HG02571 (cell line): ENCODE results near the gene IGLL1.
"Not testable (repeated sequence)": the region's sequence is repeated elsewhere in the genome, so short reads cannot be mapped to it uniquely, and the experiment has no call there.

Experiments used
- ATAC-seq: cut with Tn5 transposase; IDR thresholded peaks from one replicate; pipeline ENCODE4 v1.9.1; 2021; ENCODE audit warnings: mild to moderate bottlenecking, moderate library complexity; ENCODE audit not compliant: unreplicated experiment

Gene IGLL1

DNA sequence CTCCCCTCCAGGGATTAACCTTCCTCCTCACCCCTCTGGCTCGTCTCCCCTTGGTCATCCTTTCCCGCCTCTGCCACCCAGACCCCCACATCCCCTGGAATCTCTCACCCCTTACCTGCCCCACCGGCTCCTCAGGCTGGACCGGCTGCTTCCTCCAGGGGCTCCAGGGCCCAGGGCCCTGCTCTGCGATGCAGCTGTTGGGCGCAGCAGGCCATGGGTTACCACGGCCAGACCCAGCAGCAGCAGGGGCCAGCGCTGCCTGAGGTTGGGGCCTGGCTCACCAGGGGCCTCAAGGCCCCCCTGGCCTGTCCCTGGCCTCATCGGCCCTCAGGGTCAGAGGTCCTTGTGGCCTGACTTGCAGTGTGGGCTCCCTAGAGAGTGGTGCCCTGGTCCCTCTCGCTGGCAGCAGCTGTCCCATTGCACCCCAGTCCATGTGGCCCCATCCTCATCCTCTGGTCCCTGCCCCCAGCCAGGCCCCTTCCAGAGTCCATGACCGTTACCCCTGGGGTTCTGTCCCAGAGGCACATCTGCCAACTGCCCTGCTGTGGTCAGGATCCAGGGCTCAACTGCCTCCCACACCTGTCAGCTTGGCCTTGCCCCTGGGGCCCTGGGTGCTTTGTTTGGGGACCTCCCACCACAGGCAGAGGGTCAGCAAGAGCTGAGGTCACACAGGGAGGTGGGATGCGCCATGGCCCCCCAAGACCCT is at the start of gene IGLL1:
IGLL1 (minus strand) TSS at position 421 of the 706 bp plus-strand sequence; CDS start at position 321, 100 bp downstream.
- ATAC-seq, result no peak

DNA sequence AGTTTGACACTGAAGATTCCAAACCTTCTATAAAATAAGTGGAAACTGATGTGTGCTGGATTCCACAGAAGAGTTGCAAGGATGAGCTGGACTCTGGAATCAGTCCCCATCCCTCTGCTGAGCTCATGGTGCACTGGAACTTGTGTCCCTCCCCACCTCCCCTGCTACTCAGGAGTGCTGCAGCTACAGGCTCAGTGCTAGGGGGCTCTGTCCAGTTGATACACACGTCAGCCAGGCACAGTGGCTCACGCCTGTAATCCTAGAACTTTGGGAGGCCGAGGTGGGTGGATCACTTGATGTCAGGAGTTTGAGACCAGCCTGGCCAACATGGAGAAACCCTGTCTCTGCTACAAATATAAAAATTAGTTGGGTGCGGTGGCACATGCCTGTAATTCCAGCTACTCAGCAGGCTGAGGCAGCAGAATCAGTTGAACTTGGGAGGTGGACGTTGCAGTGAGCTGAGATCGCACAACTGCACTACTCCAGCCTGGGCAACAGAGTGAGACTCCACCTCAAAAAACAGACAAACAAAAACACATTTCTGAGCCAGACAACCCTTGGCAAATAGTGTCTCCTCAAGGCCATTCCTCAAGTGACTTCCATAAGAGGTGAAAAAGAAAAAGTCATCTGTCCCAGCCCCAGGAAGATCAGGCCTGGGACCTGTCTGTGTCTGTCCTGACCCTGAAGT is 48.1 kb upstream of the IGLL1 start:
- not testable (repeated sequence) for ATAC-seq

DNA sequence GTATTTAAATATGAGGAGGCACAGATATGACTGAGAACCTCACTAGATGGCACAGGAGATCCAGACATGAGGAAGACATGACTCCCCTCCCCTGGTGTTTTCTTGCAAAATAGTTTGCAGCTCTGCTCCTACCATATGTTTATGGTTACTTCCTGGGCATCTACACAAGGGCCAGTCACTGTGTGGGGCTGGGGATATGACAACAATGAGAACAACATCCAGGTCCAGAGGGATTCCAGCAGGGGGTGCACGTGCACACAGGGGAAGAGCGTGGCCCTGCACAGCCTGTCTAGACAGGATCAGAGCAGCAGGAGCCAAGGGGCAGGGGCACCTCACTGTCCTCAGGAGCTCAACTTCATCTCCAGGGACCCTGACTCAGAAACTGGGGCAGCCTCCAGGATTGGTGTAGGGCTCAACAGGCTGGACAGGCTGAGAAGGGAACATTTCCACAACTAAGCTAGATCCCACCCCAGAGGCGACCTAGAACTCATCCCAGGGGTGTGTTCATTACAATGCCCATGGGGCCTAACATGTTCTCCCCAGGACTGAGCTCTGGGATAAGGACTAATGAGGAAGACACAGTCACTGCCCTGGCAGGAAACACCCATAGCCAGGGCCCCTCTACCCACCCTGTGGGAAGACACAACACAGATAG is 47.4 kb upstream of the IGLL1 start:
- ATAC-seq, result not testable (repeated sequence)

DNA sequence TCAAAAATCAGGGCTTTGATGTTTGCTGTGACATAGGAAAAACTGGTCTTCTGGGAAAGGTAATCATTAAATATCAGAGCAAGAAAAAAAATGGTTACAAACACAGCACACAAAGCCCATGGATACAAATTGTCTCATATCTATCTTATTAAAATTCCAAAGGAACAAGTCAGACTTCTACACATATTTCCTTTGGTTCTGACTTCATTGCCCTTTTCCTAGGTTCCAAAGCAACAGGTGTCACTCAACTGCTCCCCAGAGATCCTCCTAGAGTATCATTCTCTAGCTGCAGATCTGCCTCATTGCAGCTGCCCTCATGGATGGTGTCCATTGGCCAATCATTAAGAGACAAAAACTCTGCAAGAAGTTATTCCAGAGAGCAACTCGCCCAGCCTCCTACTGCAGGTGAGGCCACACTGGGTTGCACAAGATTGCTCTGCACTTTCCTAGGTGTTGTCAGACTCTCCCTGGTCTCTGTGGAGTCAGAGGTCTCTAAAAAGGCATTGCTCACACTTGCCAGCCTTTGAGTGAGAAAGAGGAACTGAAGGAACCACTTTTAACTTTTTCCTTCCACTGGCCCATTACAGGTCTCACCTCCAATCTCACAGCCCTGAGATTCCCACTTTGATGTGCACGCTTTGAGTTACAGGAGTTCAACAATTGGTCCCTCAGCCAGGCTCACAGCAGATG is 46.3 kb upstream of the IGLL1 start:
- ATAC-seq, result no peak

- ATAC-seq, result no peak
These were observed 42.5 kb upstream of the IGLL1 start for GRCh38 chr22:23622634-23623033.

GRCh38 chr22:23621916-23622315 is 41.8 kb upstream of the IGLL1 start:
- not testable (repeated sequence) for ATAC-seq

DNA sequence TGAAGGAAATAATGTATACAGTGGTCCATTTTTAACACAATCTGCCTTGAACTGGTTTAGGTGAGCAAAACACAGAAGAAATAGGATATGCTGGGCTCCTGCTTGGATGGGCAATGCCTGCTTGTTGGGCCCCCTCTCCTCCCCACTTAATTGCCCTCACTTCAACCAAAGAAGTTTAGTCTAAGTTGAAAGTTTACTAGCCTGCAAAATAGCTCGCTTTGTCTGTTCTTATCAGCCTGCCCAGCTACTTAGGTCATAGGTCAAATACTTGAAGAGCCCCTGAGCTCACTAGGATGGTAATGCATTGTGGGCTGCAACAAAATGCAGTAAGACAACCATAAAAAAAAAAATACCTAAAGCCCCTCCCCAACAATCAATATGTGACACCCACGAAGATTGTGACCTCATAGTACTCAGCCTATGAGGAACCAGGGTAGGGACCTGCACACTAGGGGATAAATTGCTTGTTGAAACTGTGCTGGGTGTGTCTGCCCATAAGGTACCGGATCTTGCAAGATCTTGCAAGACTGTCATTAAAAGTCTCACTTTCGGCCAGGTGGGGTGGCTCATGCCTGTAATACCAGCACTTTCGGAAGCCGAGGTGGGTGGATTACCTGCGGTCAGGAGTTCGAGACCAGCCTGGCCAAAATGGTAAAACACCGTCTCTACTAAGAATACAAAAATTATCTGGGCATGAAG is 41.1 kb upstream of the IGLL1 start:
- no peak for ATAC-seq

DNA sequence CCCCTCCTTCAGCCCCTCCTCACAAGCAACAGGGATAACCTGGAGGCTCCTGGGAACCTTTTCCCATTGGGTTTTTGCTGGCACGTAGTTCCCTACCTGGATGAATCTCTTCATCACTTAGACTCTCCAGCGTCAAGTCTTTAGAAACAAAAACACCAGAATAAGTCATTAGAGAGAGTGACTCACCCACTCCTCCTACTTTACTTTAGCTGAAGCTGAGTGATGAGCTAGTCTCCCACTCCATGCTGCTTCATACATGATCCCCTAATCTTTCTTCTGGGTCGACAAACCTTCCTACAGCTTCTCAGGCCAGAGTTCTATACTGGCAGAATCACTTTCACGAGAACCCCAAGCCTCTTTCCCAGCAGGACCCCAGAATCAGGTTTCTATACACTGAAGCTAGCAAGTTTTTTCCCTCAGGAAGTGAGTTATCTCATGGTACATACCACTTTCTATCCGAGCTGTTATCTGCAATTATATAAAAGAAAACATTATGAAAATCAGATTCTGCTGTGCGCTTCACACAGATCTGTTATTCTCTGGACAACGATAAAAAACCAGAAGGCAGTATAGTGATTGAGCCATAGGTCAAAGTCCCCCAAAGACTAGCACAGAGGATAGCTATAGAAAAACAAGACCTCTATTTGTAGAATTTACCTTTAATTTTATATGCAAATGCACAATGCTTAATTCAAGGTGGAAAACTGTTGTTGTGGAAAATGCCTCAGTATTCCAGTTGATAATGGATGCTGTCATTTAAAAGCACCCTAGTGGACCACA is 33.3 kb upstream of the IGLL1 start:
- no peak for ATAC-seq

DNA sequence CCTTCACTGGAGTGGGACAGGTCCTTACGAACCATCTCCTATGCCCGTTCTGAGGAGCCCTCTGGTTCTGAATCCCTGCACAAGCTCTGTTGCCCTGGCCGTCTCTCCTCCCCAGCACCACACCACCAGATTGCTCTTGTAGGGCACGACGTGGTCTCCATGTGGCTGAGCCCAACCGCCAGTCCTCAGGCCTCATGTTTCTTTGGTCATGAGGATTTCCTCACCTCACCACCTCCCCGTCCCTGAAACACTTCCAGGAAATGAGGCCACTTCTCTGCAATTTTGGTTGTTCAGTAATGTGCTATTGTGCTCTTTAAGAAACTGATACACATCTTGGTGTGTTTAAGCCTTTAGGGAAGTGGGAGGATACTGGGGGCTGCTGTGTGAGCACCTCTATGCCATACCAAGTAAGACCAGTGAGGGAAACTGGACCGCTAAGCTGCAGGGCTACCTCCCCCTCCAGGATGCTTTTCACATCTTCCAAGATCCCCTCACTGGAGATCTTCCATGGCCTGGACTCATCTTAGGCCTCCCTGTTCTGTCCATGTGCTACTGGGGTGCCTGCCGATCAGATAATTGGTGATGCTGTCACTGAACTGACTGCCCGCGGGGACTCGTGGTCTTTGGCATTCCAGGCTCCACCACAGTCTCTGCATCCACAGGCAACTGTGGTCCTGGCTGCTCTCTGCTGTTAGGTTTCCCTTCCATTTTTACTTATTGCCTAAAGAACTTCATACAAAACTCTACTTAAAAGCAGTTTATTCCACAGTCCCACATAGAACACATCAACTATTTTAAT is 30.1 kb upstream of the IGLL1 start:
- no peak for ATAC-seq

GRCh38 chr22:23608583-23608982 is 28.5 kb upstream of the IGLL1 start:
- ATAC-seq, result no peak

DNA sequence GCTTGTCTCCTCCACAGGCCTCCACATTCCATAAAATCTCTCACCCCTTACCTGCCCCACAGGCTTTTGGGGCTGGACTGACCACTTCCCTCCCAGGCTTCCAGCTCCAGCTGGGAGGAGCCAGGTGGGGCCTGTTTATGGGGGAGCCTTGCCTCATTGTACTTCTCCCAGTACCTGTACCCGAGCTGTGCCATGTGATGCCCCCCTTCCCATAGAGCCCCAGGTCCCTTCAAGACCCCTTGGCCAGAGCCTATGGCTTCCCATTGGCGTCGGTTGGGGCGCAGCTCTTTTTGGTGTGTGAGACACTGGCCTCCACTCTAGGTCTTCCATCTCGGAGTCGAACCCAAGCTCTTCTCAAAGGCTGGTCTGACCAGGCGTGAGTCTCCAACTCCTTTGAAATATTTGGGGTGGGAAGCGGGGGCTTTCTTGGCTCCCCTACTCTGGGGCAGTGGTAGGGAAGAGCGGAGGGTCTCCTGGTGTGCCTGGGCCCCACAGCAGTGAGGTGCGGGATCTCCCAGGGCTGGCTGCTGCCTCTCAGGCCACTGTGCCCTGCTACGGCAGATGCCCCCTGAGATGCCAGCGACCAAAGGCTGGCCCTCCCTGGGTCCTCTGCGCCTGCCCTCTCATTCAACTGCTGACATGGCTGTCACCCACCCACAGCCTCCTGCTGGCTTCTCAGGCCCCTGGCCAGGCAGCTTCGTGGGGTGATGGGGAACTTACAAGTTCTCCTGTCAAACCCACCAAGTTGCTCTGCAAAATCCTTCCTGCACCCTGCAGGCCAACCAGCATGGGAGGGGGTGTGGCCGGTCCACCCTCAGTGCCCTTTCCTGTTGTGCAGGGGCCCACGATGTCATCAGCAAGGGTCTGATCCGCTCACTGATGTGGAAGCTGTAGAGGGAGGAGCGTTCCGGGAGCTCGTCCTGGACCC is 26.4 kb upstream of the IGLL1 start:
- ATAC-seq, result no peak

DNA sequence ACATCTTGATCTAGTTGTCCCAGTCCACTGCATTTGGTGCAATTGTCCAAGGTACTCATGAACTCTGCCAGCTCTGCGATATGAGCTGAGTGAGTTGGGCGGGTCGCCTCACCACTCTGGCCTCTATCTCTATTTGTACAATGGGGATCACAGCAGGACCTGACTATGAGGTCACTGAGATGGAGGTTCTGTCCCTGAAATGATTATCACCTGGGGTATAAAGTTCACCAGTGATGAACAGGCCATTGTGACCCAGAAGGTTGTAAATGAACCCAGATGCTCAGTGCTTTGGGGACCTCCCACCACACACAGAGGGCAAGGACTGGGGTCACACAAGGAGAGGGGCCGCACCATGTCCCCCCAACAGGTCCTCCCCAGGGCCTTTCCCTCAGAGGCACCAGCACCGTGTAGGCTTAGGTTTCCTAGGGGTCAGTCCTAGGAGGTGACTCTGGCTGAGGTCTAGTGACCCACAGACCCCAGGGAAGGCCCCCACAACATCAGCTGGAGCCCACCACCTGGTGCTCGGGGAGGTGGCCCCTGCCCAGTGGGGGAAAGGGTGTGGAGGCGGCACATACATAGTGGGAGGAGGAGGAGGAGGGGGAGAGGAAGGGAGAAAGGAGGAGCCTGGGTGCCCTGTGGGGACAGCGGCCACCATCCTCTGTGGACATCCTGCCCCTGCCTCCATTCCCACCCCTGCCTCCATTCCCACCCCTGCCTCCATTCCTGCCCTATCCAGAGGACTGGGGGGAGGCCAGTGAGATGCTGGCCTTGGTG is 25.0 kb upstream of the IGLL1 start:
- no peak for ATAC-seq

- ATAC-seq, result no peak
These were observed 23.2 kb upstream of the IGLL1 start for GRCh38 chr22:23603266-23603665.

DNA sequence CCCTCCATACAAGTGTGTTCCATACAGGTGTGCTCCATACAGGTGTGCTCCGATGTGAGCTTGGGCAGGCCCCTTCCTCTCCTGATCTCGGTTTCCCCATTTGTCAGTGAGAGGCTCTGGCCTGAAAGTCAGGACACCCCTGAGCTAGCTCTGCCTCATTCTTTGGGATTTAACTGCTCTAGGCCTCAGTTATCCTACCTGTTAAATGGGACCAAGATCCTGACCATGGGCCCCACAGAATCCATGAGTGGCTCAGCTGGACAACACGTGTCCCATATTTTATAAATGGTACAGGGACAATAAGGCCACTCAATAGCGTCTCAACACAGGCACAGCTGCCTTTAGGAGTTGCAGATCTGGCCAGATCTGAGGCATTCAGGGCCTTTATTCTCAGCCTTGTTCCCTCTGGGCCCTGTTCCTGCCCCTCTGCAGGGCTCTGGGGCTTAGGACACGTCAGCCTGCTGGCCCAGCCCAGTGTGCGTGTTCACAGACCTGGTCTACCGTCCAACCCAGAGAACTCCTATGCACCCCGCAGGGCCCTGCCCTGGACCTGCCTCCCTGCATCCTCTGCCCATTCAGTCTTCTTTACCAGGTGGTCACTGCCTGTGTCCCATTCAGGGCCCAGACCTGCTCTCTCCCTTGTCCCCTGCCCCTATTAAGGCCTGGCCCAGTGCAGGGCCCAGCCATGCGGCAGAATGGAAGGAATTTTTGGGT is 18.9 kb upstream of the IGLL1 start:
- ATAC-seq, result no peak

GRCh38 chr22:23597576-23598268 is 17.6 kb upstream of the IGLL1 start:
- ATAC-seq, result not testable (repeated sequence)

GRCh38 chr22:23595904-23596303 is 15.8 kb upstream of the IGLL1 start:
- not testable (repeated sequence) for ATAC-seq
